Stomach (tissue), 9 donors: Measurements from ENCODE around the gene RPL29. TPM values are rescaled to one million over a fixed set of nuclear protein-coding genes. Genes with fewer than 3 reads are reported as not detected.
A peak's percentile ranks its signal among the peaks of the same experiment; 100 is the strongest.

Source experiments
- DNase-seq, 2 donors: peaks; one replicate each; pipeline versions ENCODE4 v3.0.0 to v3.0.0-alpha.2; 2013 to 2019
- H3K27ac ChIP-seq, 5 donors: fragments of 200-600 bp in 4 of 5; sonication (generic) in 4 of 5; one replicate each; pipeline ENCODE4 v1.5.1; 2013 to 2019; ENCODE audit warnings: mild to moderate bottlenecking in 1 of 5, moderate library complexity in 1 of 5
- H3K27me3 ChIP-seq, 3 donors: fragments of 200-600 bp; sonication (generic); one replicate each; pipeline ENCODE4 v1.5.1; 2017 to 2019; ENCODE audit warnings: mixed run types in 1 of 3
- H3K36me3 ChIP-seq, 4 donors: fragments of 200-600 bp; sonication (generic); 1 replicate in 3 of 4; 2 replicates in 1 of 4; pipeline ENCODE4 v1.5.1; 2016 to 2019
- H3K4me1 ChIP-seq, 4 donors: fragments of 200-600 bp; sonication (generic); one replicate each; pipeline ENCODE4 v1.5.1; 2016 to 2019
- H3K4me3 ChIP-seq, 4 donors: fragments of 200-600 bp; sonication (generic) in 3 of 4; one replicate each; pipeline ENCODE4 v1.5.1; 2016 to 2019; ENCODE audit warnings: mild to moderate bottlenecking in 1 of 4
- H3K9me3 ChIP-seq, 4 donors: fragments of 200-600 bp; sonication (generic); one replicate each; pipeline ENCODE4 v1.5.1; 2016 to 2019
- CTCF ChIP-seq, 7 experiments: fragments of 450-650 bp in 4 of 7; fragments of 200-600 bp in 3 of 7; sonication (generic) in 3 of 7; IDR thresholded peaks; one replicate each; pipeline ENCODE4 v1.5.1; 2016 to 2019; ENCODE audit warnings: antibody characterized with exemption in 7 of 7, control low read depth in 2 of 7, mild to moderate bottlenecking in 1 of 7
- EP300 ChIP-seq: sonication (generic); formaldehyde crosslinking; IDR thresholded peaks from one replicate; pipeline ENCODE4 v1.6.1; 2017; ENCODE audit warnings: antibody characterized with exemption
- POLR2A ChIP-seq, 4 donors: fragments of 450-650 bp; IDR thresholded peaks; one replicate each; pipeline ENCODE4 v1.6.1; 2016; ENCODE audit warnings: antibody characterized with exemption in 4 of 4, control low read depth in 2 of 4, mild to moderate bottlenecking in 1 of 4, moderate library complexity in 1 of 4
- POLR2AphosphoS5 ChIP-seq, 3 donors: sonication (generic); formaldehyde crosslinking; IDR thresholded peaks; one replicate each; pipeline ENCODE4 v1.6.1; 2016; ENCODE audit warnings: antibody characterized with exemption in 3 of 3
- WGBS, 5 donors: extraction: QIAGEN DNeasy Blood & Tissue Kit in 3 of 5; methylation state at CpG; one replicate each; pipeline versions ENCODE4 v1.1.5 to v1.1.7; 2013 to 2018; 5-methylcytosine and 5-hydroxymethylcytosine counted together
- intact Hi-C: fragments of 100-400 bp; cut with DNase I; formaldehyde crosslinking; loops from one replicate; pipeline ENCODE4 v1.15.1; 2023; ENCODE audit warnings: low total_unique reads
- polyA plus RNA-seq, 3 donors: library from polyadenylated mRNA; stranded (reverse); fragments of 200-250 nt; gene quantifications; one replicate each; pipeline ENCODE4 v1.2.3, GENCODE V29; 2013
- total RNA-seq, 5 donors: library from RNA; depleted of rRNA; stranded (reverse); fragments of >200 nt; gene quantifications; one replicate each; pipeline versions ENCODE4 v1.1.0 to v1.2.3, GENCODE V29; 2014 to 2016
- donor health status: healthy with polysubstance abuse.
- donor health status: Bipolar disorder and iron deficiency.
- donor health status: healthy.

RPL29 gene
- total and polyA plus RNA-seq, 8 donors: 144 to 3,071 (median 1,266) TPM

DNA sequence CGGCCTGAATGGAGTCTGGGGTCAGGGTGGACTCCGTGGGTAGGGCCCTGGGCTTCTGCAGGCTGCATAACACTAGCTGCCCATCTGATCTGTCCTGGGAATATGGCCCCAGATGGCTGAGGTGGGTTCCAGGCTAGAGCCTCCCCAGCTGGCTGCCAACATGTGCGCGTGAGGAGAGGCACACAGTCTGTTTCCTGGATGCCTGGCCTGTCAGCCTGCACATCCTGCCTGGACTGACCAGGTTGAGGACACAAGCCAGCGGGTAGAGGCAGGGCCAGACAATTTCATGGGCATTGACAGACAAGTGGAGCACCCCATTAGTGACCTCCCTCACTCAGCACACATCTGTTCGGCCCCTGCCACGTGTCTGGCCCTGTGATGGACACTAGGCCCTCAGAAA lies 29.8 kb upstream of the RPL29 start:
- no peak for TF ChIP-seq CTCF (IDR thresholded peaks at IDR 0.05)
- TF ChIP-seq EP300: no peak
- no peak for TF ChIP-seq POLR2A (IDR thresholded peaks at IDR 0.05)
- no peak for TF ChIP-seq POLR2AphosphoS5 (IDR thresholded peaks at IDR 0.05)
- no peaks in the 10 kb centered on the region for H3K9me3 ChIP-seq
- intact Hi-C loops: no loop called here
- H3K4me3 ChIP-seq: no peak overlapping the region
- no peak overlapping the region for H3K27ac ChIP-seq
- DNase-seq: no peak
- H3K36me3 ChIP-seq: no peaks in the 10 kb centered on the region
- no peaks in the 10 kb centered on the region for H3K27me3 ChIP-seq
- peaks cover 0 to 25% (median 2%) of the 10 kb centered on the region in 4 donors for H3K4me1 ChIP-seq
- 67 to 89% (median 76%) methylated on average over 7 of the region's 7 CpGs for WGBS, 5 donors

DNA sequence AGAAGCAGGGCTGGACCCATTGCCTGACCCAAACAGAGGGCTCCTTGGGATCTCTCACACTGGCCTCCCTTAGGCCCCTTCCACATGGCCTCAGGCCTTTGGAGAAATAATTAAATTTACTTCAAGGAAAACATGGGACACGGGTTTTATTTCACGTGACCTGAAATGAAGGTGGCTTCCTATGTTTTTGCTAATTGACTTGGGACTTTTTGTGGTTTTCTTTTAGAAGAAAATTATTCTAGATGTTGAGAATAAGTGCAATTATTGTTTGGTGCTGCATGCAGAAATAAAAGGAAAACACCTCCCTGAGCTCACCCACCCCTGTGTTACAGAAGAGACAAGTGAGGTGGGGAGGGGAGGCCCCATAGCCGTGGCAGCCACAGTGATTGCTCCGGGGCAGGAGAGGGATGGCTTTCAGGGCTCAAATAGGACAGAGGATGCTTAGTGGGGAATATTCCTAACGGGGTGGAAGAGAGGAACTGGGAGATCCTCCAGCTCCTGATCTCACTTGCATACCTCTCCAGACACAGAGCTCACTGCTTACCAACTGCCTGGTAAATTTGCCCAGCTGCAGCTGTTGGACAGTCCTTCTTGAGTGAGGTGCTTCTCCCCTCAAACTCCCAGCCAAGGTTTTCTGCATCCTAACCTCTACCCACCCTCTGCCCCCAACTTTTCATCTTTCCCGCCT lies 29.2 kb upstream of the RPL29 start:
- Histone ChIP-seq H3K27ac (no peak overlapping the region), H3K4me1 (peaks cover 0 to 25% (median 2%) of the 10 kb centered on the region in 4 donors), H3K9me3 (no peaks in the 10 kb centered on the region), H3K27me3 (no peaks in the 10 kb centered on the region), H3K4me3 (no peak overlapping the region), H3K36me3 (no peaks in the 10 kb centered on the region)
- WGBS, 5 donors: 80 to 91% (median 85%) methylated on average over 6 of the region's 6 CpGs
- DNase-seq: no peak
- no peak for TF ChIP-seq POLR2AphosphoS5 (IDR thresholded peaks at IDR 0.05)
- TF ChIP-seq CTCF (IDR thresholded peaks at IDR 0.05): no peak
- TF ChIP-seq EP300: no peak
- no peak for TF ChIP-seq POLR2A (IDR thresholded peaks at IDR 0.05)
- intact Hi-C loops: no loop called here

DNA sequence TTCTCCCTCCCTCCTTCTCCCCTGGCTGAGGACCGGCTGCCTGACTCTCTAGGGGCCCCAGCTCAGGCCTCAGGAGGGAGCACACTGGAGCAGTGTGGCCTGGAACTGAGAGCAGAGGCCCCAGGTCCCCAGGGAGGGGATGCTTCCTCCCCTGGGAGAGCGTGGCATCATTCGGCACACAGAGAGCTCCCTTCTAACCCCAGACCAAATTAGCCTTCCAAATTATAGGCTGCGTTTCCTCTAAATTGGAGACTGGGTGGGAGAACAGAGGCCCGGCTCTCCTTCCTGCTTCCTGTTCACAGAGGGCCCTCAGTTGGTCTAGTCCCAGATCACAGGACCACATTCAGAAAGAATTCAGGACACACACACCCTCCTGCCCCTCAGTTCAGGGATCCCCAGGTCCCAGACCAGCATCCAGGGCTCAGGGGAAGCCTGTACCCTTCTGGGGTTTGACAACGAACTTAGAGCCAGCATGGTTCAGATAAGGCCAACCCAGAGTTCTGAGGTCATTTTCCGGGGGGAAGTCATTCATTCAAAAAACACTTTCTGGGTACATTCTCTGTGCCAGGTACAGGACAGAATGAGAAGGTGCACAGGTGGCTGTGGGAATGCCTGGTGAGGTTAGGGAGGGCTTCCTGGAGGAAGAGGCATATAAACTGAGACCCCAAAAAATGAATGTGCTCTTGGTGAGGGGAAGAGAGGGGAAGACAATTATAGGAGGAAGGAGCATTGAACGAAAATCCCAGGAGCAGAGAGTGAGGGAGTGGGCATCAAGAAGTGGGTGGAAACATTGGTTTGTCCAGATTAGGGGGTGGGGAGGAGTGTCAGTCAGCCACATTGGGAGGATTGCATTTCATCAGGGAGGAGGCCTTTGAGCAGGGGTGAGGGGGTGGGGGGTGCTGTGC lies 28.4 kb upstream of the RPL29 start:
- TF ChIP-seq POLR2A (IDR thresholded peaks at IDR 0.05) (no peak), POLR2AphosphoS5 (IDR thresholded peaks at IDR 0.05) (no peak), CTCF (IDR thresholded peaks at IDR 0.05) (no peak), EP300 (no peak)
- WGBS, 5 donors: 73 to 84% (median 77%) methylated on average over 5 to 8 of the region's 8 CpGs

GRCh38 chr3:52023101-52023770 lies 27.5 kb upstream of the RPL29 start:
- no peak for DNase-seq
- intact Hi-C loops: no loop called here
- no peak overlapping the region for H3K4me3 ChIP-seq
- H3K27ac ChIP-seq: peak overlapping the region in 2 of 5 donors; percentile 23 to 29
- H3K27me3 ChIP-seq: no peaks in the 10 kb centered on the region
- H3K9me3 ChIP-seq: no peaks in the 10 kb centered on the region
- WGBS, 5 donors: 86 to 94% (median 89%) methylated on average over 3 of the region's 3 CpGs
- TF ChIP-seq EP300 (no peak), POLR2AphosphoS5 (IDR thresholded peaks at IDR 0.05) (no peak), CTCF (IDR thresholded peaks at IDR 0.05) (no peak), POLR2A (IDR thresholded peaks at IDR 0.05) (no peak)
- peaks cover 0 to 25% (median 2%) of the 10 kb centered on the region in 4 donors for H3K4me1 ChIP-seq
- H3K36me3 ChIP-seq: no peaks in the 10 kb centered on the region

More for the DNA sequence above, 28.4 kb upstream of the RPL29 start:
- H3K4me3 ChIP-seq: no peak overlapping the region
- H3K9me3 ChIP-seq: no peaks in the 10 kb centered on the region
- no peak overlapping the region for H3K27ac ChIP-seq
- DNase-seq: no peak
- peaks cover 0 to 25% (median 2%) of the 10 kb centered on the region in 4 donors for H3K4me1 ChIP-seq
- intact Hi-C loops: no loop called here
- no peaks in the 10 kb centered on the region for H3K27me3 ChIP-seq
- no peaks in the 10 kb centered on the region for H3K36me3 ChIP-seq
